ENCODE data around the gene ATN1.

ATN1 gene

DNA sequence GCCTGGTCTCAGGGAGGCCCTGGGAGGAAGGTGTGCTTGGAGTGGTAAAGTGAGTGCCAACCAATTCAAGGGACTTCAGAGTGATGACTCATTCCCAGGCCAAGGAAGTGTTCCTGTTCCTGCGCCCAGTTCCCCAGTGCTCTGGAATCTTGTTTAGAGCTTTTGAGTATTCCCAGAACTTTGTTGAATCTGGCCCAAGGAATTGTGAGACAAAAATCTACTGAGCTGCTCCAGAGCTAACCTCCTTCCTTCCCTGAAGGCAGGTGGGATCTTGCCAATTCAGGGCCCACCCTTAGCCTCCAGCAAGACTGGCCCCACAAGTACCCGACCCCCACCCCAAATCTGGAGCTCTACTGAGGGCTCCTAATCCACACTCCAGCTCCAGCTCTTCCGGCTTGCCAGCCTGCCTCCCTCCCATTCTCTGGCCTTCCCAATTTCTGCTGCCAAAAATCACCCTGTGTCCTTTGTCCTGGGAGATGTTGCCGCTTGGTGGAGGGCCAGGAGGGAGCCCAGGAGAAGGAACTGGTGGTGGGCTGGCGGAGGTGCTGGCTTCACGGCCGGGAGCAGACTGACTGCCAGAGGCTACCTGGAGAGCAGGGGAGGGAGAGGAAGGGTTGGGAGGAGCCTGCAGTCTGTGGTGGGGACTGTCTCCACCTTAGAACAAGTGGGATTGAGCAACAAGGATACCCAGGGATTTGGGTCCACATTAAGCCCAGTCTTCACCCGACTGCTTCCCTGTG lies 2.0 kb upstream of the ATN1 start:
- DNase-seq (ENCODE audit: low spot score): peak; percentile 90

DNA sequence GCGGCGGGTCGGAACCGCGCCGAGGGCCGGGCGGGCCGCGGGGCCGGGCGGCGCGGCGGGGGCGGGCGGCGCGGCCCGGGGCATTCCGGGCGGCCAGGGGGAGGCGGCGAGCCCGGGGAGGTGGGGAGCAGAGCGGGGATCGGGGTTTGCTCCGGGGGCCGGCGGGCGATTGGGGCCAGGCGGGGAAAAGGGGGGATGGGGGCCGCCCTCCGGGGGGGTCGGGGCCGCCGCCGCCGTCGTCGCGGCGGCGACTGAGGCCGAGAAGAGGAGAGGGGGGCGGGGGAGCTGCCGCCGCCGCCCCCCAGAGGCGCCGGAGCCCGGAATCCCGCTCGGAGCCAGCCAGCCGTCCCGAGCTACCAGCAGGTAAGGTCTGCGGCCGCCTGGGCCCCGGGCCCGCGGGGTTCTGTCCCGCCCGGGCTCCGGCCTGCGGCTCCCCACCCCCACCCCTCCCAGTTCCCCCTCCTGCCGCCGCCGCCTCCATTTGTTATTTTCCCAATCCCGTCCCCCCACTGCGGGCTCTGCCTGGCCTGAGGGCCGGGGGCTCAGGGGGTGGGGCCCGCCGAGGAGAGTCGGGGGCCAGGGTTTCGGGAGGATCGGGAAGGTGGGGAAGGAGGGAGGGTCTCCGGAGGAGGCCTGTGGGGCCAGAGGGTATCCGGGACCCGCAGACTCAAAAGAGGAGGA lies 403 bp downstream of the ATN1 start:
- no peak for DNase-seq (ENCODE audit: low spot score)

DNA sequence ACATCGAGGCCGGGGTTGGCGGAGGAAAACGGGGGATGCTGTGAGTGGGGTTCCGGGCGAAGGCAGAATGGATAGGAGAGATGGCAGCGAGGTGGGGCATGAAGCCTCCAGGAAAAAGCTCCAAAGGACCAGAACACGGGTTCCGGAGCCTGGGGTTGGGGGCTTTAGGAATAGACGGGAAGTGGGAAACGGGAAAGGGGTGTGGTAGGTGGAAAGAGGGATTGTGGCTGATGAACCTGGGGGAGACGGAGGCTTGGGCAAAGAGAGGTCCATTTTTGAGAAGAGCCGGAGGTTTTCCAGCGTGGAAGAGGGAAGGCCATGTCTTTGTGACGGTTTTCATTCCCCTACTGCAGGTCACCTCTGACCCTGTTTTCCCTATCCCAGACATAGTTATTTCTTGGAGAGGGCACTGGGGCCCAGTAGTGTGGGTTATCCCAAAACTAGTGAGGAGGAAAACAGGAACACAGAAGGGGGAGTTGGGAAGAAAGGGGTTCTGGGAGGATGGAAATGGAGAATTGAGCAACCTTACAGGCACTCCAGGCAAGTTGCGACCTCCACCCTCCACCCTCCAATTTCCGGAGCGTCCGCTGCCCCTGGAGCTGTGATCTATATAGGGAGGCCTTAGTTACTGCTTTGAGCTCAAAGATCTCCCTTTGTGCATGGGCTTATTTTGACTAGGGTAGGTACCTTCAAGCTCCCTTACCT lies 1.1 kb downstream of the ATN1 start:
- DNase-seq (ENCODE audit: low spot score): peak; percentile 24

DNA sequence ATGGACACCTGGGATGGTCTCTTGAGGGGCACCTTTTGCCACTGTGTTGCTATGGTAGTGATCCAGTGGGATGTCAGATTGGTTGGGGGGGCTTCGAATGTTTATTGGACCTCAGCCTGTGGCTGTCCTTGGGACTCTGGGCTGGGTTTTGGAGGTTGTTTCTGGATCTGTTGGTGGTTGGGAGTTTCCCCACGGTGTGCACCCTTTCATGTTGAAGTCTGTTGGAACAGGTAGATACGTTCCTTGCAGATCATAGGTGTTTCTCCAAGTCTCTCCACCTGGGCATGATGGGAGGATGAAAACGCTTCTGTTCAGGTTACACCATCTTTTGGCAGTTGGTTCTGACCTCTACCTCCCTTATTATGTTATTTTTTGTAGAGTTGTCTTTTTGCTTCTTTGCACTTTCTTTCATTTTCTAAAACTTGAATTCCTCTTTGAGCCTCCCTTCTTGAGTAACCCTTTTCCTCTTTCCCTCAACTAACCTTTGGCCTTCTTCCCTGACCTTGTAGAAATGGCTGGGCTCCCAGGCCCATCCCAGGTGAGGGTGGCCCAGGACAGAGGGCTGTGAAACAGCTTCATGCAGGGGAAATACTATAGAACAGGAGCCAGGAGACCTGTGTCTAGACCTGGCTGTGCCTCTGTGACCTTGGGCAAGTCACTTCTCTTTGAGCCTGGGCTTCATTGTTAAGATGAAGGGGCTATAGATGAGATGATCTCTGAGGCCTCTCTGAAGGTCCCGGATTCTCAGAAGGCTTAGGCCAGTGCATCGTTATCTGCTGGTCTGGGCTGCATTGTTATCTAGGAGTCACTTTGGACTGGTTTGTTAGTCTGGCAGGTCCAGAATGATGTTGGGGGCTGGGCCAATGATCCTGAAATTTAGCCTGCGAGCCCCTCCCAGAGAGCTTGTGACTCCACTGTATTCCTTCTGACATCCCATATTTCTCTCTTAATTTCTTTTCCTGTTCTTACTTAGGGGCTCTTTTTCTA lies 2.0 kb downstream of the ATN1 start:
- no peak for DNase-seq (ENCODE audit: low spot score)

DNA sequence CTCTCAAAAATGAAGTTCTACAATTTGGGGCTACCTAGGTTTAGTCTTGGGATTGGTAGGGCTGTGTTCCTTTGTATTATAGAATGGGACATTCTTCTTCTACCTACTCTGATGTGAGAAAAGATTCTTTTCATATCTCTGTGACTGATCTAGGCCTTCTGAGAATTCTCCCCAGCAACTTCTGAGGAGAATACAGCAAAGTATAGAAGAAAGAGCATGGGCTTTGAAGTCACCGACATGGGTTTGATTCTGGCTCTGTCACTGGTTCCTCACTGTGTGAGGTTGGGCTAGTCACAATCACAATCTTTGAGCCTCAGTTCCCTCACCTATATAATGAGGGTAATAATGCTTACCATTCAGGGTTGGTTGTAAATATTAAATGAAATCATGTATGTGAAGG lies 5.0 kb downstream of the ATN1 start:
- DNase-seq (ENCODE audit: low spot score): no peak

GRCh38 chr12:6934110-6934509 lies 6.4 kb downstream of the ATN1 start:
- no peak for DNase-seq (ENCODE audit: low spot score)

- no peak for DNase-seq (ENCODE audit: low spot score)
Measured at GRCh38 chr12:6935371-6936193, 7.8 kb downstream of the ATN1 start.

DNA sequence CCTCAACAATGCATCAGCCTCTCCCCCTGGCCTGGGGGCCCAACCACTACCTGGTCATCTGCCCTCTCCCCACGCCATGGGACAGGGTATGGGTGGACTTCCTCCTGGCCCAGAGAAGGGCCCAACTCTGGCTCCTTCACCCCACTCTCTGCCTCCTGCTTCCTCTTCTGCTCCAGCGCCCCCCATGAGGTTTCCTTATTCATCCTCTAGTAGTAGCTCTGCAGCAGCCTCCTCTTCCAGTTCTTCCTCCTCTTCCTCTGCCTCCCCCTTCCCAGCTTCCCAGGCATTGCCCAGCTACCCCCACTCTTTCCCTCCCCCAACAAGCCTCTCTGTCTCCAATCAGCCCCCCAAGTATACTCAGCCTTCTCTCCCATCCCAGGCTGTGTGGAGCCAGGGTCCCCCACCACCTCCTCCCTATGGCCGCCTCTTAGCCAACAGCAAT lies 8.5 kb downstream of the ATN1 start:
- DNase-seq (ENCODE audit: low spot score): no peak

DNA sequence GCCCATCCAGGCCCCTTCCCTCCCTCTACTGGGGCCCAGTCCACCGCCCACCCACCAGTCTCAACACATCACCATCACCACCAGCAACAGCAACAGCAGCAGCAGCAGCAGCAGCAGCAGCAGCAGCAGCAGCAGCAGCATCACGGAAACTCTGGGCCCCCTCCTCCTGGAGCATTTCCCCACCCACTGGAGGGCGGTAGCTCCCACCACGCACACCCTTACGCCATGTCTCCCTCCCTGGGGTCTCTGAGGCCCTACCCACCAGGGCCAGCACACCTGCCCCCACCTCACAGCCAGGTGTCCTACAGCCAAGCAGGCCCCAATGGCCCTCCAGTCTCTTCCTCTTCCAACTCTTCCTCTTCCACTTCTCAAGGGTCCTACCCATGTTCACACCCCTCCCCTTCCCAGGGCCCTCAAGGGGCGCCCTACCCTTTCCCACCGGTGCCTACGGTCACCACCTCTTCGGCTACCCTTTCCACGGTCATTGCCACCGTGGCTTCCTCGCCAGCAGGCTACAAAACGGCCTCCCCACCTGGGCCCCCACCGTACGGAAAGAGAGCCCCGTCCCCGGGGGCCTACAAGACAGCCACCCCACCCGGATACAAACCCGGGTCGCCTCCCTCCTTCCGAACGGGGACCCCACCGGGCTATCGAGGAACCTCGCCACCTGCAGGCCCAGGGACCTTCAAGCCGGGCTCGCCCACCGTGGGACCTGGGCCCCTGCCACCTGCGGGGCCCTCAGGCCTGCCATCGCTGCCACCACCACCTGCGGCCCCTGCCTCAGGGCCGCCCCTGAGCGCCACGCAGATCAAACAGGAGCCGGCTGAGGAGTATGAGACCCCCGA lies 9.1 kb downstream of the ATN1 start:
- no peak for DNase-seq (ENCODE audit: low spot score)

- DNase-seq (ENCODE audit: low spot score): peak; percentile 94
Measured at GRCh38 chr12:6937481-6938352, 10.0 kb downstream of the ATN1 start.

DNA sequence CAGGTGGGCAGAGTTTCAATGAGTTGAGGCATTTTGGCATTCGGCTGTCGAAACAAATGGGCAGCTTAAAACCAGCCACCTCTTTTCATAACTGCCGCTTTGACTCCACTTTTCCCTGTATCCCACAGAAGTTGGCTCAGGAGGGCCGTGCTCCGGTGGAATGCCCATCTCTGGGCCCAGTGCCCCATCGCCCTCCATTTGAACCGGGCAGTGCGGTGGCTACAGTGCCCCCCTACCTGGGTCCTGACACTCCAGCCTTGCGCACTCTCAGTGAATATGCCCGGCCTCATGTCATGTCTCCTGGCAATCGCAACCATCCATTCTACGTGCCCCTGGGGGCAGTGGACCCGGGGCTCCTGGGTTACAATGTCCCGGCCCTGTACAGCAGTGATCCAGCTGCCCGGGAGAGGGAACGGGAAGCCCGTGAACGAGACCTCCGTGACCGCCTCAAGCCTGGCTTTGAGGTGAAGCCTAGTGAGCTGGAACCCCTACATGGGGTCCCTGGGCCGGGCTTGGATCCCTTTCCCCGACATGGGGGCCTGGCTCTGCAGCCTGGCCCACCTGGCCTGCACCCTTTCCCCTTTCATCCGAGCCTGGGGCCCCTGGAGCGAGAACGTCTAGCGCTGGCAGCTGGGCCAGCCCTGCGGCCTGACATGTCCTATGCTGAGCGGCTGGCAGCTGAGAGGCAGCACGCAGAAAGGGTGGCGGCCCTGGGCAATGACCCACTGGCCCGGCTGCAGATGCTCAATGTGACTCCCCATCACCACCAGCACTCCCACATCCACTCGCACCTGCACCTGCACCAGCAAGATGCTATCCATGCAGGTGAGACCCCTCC lies 10.8 kb downstream of the ATN1 start:
- no peak for DNase-seq (ENCODE audit: low spot score)

- no peak for DNase-seq (ENCODE audit: low spot score)
Measured at GRCh38 chr12:6939191-6939540, 11.4 kb downstream of the ATN1 start.

DNA sequence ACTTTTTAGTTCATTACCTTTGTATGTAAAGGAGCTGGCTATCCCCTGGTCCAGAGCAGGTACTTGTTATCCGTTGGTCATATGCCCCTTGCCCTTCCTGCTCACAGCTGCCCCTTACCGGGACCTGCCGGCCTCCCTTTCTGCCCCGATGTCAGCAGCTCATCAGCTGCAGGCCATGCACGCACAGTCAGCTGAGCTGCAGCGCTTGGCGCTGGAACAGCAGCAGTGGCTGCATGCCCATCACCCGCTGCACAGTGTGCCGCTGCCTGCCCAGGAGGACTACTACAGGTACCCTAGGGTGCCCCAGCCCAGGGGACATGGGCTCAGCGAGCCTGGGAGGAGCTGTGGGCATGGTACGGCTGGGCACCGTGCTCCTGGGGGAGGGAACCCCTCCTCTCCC lies 13.5 kb downstream of the ATN1 start:
- DNase-seq (ENCODE audit: low spot score): no peak

DNA sequence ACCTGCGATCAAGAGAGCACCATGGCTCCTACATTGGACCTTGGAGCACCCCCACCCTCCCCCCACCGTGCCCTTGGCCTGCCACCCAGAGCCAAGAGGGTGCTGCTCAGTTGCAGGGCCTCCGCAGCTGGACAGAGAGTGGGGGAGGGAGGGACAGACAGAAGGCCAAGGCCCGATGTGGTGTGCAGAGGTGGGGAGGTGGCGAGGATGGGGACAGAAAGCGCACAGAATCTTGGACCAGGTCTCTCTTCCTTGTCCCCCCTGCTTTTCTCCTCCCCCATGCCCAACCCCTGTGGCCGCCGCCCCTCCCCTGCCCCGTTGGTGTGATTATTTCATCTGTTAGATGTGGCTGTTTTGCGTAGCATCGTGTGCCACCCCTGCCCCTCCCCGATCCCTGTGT lies 14.0 kb downstream of the ATN1 start:
- no peak for DNase-seq (ENCODE audit: low spot score)

GRCh38 chr12:6942331-6942665 lies 14.5 kb downstream of the ATN1 start:
- no peak for DNase-seq (ENCODE audit: low spot score)

DNA sequence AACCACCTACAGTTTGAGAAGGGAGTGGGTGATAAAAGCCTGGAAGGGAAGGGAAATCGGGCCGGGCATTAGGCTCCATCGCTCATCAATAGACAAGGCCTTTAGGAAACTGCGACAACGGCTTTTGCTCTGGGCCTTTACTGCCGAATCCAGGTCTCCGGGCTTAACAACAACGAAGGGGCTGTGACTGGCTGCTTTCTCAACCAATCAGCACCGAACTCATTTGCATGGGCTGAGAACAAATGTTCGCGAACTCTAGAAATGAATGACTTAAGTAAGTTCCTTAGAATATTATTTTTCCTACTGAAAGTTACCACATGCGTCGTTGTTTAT lies 15.6 kb downstream of the ATN1 start:
- peak; percentile 94 for DNase-seq (ENCODE audit: low spot score)

- DNase-seq (ENCODE audit: low spot score): peak; percentile 97
Measured at GRCh38 chr12:6943722-6944380, 16.1 kb downstream of the ATN1 start, which contains the start of the genes C12orf57 and RNU7-1. TSS of gene C12orf57 (plus strand) at chr12:6944022. CDS start at chr12:6944122, 100 bp downstream. TSS of gene RNU7-1 (plus strand) at chr12:6943816.
